HS-5 (cell line): ENCODE data around the gene USE1.

Experiments
- DNase-seq: peaks from one replicate; pipeline ENCODE4 v3.0.0-alpha.2; 2012; ENCODE audit warnings: low read depth

The USE1 gene

DNA sequence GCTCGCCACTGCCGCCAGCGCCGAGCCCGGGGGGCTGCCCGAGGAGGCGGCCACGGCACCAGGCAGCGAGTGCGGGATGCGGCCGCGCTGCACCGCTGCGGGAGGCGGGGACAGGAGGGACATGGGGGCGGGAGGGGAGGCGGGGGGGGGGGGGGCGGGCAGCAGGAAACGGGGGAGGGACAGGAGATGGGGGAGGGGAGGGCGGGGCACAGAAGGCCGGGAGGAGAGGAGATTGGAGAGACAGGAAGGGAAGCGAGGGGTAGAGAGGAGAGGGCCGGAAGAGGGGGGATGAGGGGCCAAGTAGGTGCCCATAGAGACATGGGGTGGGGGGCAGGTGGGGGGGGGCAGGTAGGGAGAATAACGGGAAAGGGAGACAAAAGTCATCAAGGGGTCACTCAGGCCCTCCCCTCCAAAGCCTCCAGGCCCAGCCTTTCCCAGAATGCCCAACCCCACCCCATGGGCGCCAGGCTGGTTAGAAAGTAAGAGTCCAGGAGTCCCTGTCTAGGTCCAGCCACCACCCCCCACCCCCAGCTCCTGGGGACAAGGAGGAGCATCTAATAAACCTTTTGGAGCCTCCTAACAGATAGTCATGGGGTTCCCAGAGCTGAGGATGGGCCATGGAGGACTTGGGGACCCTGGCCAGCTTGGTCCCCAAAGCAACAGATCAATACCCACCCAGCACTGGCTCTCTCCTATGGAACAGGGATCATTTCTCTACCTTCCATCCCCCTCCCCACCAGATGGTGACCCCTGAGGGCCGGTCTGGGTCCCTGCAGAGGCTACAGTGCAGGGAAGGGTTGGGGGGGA, 21.0 kb downstream of the USE1 start:
- DNase-seq, result no peak

GRCh38 chr19:17236811-17237543, 21.8 kb downstream of the USE1 start:
- DNase-seq, result no peak

DNA sequence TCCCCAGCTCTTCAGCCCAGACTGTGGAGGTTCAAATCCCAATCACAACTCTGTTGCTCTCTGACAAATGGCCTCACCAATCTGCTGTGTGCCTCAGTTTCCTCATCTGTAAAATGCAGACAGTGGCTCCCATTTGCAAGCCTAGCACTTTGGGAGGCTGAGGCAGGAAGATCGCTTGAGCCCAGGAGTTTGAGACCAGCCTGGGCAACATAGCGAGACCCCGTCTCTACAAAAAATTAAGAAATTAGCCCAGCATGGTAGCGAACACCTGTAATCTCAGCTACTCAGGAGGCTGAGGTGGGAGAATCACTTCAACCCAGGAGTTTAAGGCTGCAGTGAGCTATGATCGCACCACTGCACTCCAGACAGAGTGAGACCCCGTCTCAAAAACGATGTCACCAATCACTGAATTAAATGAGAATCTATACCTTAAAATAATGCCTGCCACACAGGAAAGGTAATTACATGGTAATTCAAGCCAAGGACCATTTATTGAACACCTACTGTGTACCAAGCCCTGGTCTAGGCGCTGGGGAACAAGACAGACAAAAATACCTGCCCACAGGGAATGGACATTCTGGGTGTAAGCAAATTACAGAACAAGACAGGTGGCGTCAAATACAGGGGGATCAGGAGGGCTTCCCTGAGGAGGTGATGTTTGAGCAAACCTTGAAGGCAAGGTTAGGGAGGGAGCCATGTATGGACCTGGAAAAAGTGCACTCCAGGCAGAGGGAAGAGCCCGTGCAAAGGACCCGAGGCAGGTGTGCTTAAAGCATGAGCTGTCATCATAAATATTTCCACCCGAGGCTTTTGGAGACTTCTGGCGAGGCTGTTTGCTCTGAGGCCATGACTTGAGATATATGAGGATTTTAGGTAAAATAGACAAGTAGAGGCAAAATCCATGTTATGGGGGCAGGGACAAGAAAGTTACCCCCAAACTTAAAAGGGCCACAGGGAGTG, 22.9 kb downstream of the USE1 start:
- DNase-seq, result no peak

DNA sequence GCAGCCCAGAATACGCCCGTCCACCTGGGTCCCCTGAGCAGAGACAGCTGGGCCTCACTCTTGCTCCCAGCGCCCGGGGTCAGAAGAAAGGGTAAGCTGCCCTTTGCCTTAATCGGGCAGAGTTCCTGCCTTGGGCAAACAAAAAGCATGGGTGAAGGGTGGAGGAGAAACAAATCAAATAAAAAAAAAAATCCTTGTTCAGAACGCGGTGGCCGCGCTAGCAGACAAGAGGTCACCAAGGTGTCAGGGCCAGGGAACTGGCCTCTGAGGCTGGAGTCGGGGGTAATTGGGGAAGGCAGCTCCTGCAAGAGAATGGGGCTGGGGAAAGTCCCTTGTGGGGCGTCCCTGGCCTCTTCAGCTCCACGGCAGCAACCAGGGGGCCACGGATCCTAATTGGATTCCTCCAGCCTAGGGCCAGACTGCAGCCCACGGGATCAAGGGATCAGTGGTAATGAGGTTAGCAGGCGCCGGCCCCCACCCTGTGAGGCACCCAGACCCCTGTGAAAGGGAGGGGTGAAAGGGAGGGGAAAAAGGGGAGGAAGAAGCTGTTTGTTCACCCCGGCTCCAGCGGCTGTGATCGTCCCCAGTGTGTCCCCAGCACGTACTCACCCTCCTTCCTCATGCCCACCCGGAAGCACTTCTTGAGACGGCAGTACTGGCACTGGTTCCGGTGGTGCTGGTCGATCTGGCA, 25.1 kb downstream of the USE1 start:
- no peak for DNase-seq

- DNase-seq, result no peak
Measured at GRCh38 chr19:17240826-17241399, 25.8 kb downstream of the USE1 start.

DNA sequence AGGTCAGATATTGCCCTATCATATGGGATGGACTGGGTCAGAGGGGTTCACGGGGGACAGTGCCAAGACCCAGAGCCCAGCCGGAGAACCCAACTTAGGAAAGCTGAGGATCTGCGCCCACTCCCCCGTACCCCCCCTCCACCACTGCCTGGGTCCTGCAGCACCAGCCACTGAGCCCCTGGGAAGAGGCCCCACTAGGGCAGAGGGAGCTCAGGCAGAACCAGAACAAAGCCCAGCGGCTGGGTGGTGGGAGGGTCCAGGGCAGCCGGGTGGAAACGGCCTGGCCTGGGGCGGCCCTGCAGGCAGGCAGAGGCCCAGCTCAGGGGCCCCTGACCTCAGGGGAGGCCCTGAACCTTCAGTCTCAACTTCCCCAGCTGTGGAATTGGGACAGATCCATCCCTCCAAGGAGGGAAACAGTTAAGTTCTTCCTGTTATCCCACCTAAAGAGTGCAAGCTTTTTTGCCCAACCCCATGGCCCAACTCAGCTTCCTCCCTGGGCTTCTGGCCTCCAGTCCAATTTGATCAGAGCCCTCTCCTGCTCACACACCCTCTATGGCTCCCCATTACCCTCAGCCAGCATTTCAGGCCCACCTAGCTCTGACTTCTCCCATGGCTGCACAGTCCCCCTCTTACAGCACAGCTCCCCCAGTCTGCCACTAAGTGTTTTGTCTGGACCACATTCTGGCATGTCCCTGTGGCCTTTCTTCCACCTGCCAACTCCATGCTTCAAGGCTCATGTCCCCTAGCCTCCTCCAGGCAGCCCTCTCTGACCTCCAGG, 27.5 kb downstream of the USE1 start:
- no peak for DNase-seq

GRCh38 chr19:17243211-17243829, 28.2 kb downstream of the USE1 start:
- no peak for DNase-seq

- no peak for DNase-seq
Measured at GRCh38 chr19:17243830-17244617, 28.9 kb downstream of the USE1 start.

DNA sequence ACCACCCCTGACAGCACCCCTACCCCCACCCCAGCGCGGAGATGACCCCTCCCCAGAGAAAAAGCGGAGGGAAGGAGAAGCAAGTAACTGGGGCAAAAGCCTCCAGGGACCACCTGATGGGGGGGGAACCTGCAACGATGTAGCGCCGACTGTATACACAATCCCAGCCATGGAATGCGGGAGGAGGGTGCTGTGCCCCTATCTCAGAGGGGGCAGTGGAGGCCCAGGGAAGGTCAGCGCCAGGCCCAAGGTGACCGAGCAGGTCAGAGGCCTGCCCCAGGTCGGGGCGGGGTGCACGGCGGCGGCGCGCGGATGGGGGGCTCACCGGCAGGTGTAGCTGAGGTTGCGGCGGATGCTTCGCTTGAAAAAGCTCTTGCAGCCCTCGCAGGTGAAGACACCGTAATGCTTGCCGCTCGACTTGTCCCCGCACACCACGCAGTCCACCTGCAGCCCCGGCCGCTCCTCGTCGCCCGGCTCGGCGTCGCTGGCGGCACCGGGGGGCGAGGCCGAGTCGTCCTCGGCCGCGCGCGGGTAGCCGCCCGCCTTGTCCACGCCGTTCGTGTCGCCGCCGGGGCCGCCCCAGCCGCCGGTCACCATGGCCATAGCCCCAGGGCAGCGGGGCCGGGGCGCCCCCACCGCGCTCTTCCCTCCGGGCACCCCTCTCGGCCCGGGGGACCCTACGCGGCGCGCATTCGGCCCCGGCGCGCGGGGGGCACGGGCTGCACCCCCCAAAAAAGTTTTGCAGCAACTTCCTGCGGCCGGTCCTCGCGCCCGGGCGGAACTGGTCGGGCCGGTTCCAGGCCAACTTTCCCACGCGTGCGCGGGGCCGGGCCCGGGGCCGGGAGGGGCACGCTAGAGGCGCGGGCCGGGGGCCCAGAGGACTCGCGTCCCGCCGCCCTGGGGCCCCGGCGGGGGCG, 29.7 kb downstream of the USE1 start:
- no peak for DNase-seq

DNA sequence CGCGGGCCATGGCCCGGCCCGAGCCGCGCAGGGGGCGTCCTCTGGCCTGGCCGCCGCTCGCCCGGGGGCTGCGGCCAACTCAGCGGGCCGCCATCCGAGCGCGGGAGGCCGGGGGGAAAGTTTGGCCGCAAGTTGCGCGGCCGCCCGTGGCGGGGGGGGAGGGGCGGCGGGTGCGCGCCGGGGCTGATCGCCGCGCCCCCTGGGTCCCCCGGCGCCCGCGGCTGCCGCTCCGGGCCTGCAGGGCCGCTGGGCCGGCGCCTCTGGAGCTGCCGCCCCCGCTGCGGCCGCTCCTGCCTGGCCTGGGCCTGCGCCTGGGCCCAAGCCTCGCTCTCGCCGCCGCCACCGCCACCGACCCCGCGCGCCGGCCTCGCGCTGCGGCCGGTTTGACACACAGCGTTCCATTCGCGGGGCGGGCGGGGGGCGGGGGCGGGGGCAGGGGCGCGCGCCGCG, 30.4 kb downstream of the USE1 start, which contains the start of gene NR2F6:
Gene NR2F6, minus strand, starts transcription at position 385 of the 450 bp plus-strand sequence. CDS start 699 bp downstream, outside the sequence.
- DNase-seq, result no peak

DNA sequence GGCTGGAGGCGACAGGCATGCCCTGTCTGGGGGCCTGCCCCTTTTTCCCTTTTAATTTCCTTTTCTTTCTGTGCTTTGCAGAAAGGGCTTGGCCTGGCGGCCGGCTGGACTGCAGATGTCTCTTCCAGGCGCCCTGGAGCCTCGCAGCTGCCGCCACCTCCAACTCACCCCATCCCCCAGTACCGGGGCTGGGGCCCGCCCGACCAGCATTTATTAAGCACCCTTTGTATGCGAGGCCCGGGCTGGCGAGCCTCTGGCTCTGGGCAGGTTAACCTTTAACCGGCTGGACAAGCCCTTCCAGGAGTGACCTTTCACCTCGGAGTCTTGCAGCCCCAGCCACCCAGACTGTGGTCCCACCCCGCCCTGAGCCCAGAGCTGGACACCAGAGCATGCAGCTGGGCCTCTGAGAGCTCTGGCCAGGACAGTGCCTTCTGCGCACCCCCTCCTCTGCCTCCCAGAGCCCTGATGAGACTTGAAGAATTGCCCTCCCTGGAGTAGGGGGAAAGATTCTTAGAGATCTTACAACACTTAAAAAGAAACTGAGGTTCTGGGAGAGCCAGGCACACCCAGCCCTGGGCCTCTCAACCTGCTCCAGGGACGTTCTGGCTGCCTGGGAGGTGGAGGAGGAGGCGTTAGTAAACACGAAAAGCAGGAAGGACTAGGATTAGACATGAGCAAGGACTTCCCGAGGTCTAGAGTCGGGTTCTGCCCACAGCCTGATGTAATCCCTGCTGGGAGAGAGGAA, 31.7 kb downstream of the USE1 start:
- no peak for DNase-seq

DNA sequence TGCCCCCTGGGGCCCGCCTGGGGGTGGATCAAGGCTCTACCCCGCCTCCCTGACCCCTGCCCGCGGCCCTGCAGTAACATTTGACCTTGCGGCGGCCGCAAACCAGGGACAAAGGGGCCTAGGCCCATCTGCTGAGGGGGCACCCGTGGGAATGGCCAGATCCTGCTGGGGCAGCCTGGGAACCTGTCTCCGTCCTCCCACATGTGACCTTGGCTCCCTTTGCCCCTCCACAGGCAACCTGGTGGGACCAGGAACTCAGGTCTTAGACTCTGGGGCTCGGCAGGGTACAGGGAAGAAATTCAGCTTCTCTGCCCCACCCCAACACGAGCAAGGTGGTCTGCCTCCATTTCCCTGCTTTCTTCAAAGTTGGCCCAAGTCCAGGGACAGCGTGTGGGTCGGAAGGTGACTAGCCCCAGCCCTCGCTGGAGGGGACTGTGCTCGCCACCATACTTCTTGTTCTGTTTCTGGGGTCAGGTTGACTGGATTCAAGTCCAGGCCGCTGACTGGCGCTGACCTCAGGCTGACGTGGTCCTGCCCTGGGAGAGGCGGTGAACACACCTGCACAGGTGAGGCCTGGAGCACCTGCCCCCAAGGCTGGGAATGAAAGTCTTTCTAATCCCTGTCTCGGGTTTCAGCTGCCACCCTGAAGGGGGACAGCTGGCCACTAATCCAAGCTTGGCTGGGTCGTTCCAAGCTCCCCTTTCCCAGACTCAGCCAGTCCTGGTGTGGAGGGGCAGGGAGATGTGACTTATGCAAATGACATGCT, 33.0 kb downstream of the USE1 start:
- no peak for DNase-seq

DNA sequence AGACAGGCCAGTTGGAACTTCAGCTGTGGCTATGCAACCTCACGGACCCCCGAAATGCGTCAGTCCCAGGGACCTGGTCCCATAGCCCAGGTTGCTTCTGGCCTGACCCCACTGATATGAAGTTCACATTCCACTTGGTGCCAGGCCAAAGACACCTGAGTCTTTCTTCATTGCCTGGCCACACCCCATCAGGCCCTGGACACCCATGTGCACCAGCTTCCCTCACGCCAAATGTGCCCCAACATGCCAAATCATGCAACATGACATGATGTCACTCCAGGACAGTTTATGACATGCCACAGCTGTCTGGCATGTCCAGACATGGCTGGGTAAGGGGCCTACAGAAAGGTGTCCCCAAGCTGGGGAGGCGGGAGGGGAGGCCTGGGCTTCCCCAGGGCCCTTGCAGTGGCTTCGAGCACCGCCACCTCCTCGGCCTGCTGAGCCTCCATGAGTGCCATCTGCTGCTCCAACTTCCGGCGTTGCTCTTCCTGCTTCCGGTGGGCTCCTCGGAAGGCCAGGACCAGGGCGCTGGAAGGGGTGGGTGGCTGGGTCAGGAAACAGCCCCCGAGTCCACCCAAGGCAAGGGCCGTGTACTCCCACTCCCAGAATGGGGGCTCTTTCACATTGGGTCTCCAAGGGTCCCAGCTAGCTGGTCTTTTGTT, 34.9 kb downstream of the USE1 start:
- no peak for DNase-seq

GRCh38 chr19:17254636-17255035, 39.5 kb downstream of the USE1 start:
- no peak for DNase-seq

DNA sequence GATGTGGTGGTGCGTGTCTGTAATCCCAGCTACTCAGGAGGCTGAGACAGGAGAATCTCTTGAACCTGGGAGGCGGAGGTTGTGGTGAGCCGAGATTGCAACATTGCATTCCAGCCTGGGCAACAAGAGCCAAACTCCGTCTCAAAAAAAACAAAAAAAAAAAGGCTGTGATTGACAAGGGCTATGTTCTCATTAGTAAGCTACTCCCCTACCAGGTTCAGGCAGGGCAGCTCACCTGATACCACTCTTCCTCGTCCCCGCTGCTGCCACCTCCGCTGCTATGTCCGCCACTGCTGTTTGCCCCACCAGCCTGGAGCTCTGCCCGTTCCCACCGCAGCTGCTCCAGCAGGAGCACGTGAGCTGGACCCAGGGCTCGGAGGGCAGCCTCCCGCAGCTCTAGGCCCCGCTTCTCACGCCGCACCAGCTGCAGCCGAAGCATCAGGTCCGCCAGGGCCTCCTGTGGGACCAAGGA, 40.0 kb downstream of the USE1 start:
- DNase-seq, result no peak

- no peak for DNase-seq
Measured at GRCh38 chr19:17256130-17256529, 41.0 kb downstream of the USE1 start.
